Suprapubic skin (tissue), 4 donors: ENCODE measurements around the gene PRKAG2.

Experiments
- EP300 ChIP-seq: sonication (generic); formaldehyde crosslinking; IDR thresholded peaks from one replicate; pipeline ENCODE4 v1.6.1; 2017; ENCODE audit warnings: antibody characterized with exemption
- POLR2A ChIP-seq, 2 donors: fragments of 450-650 bp; IDR thresholded peaks; one replicate each; pipeline ENCODE4 v1.6.1; 2017; ENCODE audit warnings: antibody characterized with exemption in 2 of 2, mild to moderate bottlenecking in 2 of 2, moderate library complexity in 2 of 2
- POLR2AphosphoS5 ChIP-seq, 3 donors: sonication (generic); formaldehyde crosslinking; IDR thresholded peaks; one replicate each; pipeline ENCODE4 v1.6.1; 2017; ENCODE audit warnings: antibody characterized with exemption in 3 of 3
- TF ChIP-seq, protein P1 (sequence below), 2 donors: fragments of 200-600 bp in 1 of 2; fragments of 450-650 bp in 1 of 2; sonication (generic) in 1 of 2; IDR thresholded peaks; one replicate each; pipeline ENCODE4 v1.5.1; 2016 to 2019; ENCODE audit warnings: antibody characterized with exemption in 2 of 2, mild to moderate bottlenecking in 1 of 2, moderate library complexity in 1 of 2

DNA sequence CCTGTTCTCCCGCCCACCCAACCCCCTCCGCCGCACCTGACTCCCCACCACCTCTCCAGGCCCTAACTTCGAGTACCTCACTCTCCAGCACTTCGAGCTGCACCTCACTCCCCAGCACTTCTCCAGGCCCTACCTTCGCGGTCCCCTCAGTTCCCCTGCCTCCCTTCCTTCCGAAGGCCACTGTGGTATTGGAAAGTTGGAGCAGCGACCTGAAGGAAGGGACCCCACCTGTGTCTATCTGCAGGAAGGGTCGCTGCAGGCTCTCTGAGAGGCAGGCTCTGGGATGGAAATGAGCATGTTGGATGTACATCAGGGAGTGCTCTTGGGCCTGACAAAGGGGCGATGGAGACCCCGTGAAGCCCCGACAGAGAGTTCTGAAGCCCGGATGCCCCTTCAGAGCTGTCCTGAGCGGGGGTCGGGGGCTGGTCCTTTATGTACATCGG, 122.2 kb downstream of the PRKAG2 start:
- TF ChIP-seq POLR2A (IDR thresholded peaks at IDR 0.05): no peak
- TF ChIP-seq, protein P1, sequence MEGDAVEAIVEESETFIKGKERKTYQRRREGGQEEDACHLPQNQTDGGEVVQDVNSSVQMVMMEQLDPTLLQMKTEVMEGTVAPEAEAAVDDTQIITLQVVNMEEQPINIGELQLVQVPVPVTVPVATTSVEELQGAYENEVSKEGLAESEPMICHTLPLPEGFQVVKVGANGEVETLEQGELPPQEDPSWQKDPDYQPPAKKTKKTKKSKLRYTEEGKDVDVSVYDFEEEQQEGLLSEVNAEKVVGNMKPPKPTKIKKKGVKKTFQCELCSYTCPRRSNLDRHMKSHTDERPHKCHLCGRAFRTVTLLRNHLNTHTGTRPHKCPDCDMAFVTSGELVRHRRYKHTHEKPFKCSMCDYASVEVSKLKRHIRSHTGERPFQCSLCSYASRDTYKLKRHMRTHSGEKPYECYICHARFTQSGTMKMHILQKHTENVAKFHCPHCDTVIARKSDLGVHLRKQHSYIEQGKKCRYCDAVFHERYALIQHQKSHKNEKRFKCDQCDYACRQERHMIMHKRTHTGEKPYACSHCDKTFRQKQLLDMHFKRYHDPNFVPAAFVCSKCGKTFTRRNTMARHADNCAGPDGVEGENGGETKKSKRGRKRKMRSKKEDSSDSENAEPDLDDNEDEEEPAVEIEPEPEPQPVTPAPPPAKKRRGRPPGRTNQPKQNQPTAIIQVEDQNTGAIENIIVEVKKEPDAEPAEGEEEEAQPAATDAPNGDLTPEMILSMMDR (IDR thresholded peaks at IDR 0.05): no peak
- no peak for TF ChIP-seq EP300
- TF ChIP-seq POLR2AphosphoS5 (IDR thresholded peaks at IDR 0.05): no peak
